HG03159 (cell line): ENCODE measurements around the gene MAPK11.
"Not testable (repeated sequence)": the region's sequence is repeated elsewhere in the genome, so short reads cannot be mapped to it uniquely, and the experiment has no call there.

Experiments
- ATAC-seq: cut with Tn5 transposase; IDR thresholded peaks from one replicate; pipeline ENCODE4 v1.9.1; 2021; ENCODE audit warnings: mild to moderate bottlenecking, moderate library complexity; ENCODE audit not compliant: unreplicated experiment

Gene MAPK11

DNA sequence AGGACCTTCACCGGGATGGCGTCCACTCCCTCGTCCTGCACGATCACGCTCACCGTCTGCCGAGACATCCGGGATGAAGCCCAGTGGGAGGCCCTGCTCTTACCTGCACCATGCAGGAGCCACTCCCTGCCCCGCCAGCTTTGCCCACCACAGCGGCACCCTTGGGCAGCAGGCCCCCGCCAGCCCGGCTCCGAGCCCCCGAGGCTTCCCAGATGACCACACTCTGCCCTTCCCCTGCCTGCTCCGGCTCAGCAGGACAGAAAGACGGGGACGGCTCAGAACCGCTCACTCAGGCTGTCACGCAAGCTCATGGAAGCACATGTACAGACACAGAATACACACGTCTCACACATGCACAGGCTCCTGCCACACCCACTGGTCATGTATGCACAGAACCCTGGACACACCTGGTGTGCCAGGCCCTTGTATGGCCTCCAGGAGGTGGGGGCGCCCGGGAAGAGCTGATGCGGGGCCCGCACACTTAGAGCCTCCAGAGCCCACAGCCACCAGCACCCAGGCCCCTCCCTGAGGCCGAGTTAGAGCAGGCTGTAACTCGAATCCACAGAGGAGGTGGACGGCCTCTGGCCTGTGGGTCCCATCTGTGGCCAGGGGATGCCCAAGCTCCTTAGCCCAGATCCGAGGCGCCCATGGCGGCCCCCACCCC lies 8.9 kb upstream of the MAPK11 start:
- ATAC-seq: no peak

DNA sequence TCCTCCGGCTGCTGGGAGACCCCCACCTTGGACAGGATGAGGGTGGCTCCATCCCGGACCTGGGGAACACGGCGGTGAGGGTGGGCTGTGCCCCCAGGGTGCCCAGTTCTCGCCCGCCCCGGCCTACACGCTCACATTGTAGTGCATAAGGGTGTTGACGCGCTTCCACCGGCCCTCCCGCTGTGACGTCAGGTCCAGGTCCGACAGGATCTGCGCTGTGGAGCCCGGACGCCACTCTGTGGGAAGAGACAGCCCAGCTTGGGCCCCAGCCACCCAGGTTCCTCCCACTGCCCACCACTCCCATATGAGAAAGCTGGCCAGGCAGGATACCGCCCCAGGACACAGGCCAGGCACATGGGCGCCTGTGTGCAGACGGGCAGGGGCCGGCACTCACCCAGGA lies 8.3 kb upstream of the MAPK11 start:
- no peak for ATAC-seq

DNA sequence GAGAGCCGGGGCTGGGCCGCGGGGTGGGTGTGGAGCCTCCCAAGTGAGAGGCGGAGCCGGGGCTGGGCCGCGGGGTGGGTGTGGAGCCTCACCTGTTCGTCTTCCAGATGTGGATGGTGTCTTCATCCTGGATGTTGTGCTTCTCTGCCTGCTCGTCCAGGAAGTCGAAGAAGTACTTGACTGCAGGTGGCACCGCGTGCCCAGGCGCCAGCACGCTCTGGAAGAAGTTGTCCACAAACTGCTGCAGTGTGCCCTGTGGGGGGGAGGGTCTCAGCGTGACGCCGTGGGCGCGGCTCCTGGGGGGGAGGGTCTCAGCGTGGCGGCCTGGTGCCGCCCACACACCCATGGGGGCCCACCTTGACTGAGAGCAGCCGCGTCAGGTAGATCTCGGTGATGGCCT lies 7.6 kb upstream of the MAPK11 start:
- ATAC-seq: no peak

DNA sequence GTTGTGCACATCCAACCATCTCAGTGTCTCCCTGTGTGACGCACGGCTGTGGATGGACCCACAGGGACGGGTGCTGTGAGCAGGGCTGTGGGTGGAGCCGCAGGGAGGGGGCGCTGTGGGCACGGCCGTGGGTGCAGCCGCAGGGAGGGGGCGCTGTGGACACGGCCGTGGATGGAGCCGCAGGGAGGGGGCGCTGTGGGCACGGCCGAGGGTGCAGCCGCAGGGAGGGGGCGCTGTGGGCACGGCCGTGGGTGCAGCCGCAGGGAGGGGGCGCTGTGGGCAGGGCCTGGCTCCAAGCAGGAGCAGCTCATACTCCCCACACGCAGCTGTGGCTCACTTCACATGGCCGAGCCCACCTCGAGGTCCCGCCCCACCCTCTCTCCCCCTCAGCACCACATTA lies 6.0 kb upstream of the MAPK11 start:
- ATAC-seq: no peak

- ATAC-seq: no peak
Measured at GRCh38 chr22:50275181-50276055, 5.2 kb upstream of the MAPK11 start.

- no peak for ATAC-seq
Measured at GRCh38 chr22:50274771-50275170, 4.6 kb upstream of the MAPK11 start.

DNA sequence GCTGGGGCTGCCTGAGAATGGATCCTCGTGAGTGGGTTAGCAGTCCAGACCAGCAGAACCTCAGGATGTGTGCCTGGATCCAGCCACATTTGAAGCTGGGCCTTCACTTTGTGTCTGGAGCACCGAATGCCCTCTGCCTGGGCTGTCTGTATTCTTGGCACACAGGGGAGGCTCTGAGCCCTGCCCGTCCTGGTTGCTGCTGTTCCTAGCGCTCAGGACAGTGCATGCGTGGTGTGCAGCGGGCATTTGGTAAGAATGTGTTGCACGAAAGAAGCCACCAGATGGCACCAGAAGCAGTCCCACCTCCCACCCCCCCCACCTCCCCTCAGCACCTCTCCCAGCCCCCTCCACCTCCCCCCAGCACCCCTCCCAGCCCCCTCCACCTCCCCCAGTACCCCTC lies 4.1 kb upstream of the MAPK11 start:
- no peak for ATAC-seq

GRCh38 chr22:50273781-50274180 lies 3.6 kb upstream of the MAPK11 start:
- not testable (repeated sequence) for ATAC-seq

DNA sequence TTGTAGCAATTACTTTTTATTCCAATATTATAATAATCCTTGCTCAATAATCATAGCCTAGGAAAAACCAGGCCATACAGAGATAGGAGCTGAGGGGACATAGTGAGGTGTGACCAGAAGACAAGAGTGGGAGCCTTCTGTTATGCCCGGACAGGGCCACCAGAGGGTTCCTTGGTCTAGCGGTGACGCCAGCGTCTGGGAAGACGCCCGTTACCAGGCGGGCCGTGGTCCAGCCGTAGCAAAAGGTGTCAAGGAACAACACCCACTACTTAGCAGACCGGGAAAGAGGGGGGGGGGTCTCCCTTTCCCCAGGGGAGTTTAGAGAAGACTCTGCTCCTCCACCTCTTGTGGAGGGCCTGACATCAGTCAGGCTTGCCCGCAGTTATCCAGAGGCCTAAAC lies 3.2 kb upstream of the MAPK11 start:
- not testable (repeated sequence) for ATAC-seq

DNA sequence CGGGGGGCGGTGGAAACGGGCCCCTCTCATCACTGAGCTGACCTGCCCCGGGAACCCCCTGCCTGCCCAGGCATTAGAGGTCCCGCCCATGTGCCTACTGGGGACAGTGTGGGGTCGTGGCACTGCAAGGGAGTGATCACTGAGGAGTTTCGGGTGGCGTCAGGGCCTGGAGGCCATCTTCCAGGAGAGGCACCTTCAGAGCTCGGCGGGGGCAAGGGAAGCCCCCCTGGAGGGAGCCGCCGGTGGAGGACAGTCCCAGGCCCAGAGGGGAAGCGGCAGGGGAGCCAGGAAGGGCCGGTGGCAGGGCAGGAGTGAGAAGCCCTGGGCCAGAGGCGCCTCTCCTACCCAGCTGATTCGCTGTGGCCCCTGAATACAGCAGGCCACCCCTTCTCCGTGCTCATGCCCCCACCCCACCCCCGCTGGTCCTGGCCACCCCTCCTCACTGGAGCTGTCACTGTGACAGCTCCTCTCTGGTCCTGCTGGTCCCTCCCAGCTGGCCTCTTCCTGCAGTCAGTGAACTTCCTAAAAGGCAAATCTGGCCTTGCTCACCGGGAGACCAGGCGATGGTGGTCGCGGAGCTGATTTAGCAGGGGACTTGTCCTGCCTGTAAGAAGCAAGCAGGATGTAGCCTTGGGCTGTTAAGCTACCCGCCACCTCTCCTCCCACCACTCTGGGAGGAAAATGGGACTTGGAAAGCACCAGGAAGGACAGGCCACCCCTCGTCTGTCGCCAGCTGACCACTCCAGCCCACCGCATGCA lies 2.0 kb upstream of the MAPK11 start:
- ATAC-seq: no peak

DNA sequence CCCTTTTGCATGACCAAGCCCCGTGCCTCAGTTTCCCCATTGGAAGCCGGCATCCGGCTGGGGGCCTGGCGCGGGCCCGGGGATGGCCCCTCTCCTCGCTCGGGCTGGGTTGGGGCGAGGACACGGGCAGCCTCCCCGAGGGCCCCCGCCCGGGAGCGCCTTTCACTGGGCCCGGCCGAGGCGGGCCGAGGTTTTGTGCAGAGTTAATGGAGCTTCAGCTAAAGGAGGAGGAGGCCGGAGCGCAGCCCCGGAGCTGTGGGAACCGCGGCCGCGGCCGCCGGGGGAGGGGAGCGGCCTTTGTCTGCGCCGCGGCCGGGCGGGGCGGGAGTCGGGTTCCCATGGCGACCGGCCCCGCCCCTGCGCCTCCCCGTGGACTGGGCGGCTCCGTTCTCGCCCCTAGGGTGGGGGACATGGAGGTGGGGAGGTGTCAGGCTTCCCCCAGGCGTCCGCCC lies 1.4 kb upstream of the MAPK11 start:
- no peak for ATAC-seq

- no peak for ATAC-seq
Measured at GRCh38 chr22:50270666-50271394, 650 bp upstream of the MAPK11 start.

GRCh38 chr22:50269573-50269969 lies 609 bp downstream of the MAPK11 start:
- ATAC-seq: no peak

DNA sequence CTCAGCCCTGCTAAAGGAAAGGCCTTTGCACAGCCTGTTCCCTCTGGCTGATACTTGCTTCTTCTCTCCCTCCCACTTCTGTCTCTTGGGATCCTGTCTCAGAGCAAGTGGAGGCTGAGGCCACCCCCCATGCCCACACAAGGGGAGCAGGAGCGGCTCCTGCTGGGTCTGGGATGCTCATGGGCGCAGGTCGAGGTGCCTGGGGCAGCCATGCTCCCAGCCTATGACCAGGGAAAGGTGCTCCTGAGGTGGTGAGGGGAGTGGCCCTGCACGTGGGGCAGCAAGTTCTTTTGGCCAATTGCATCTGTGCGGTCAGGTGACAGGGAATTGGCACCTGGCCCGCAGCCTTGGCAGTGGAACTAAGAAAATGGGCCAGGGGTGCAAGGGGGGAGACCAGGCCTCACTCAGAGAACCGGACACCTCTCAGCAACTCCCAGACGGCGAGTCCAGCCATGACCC lies 1.5 kb downstream of the MAPK11 start:
- ATAC-seq: no peak

GRCh38 chr22:50267591-50268390 lies 2.4 kb downstream of the MAPK11 start:
- ATAC-seq: no peak

DNA sequence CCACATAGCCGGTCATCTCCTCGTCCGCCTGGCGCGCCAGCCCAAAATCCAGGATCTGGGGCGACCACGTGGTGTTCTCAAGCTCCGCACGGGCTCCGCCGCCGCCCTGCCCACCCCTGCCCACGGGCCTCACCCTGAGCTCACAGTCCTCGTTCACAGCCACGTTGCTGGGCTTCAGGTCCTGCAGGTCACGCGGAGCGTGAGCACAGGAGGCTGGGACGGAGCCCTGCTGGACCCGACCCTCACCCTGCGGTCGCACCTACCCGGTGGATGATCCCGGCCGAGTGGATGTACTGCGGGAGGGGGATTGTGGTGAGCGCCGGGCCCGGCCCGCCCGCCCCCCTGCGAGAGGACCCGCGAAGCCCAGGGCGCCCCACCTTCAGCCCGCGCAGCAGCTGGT lies 3.2 kb downstream of the MAPK11 start:
- no peak for ATAC-seq

- ATAC-seq: no peak
Measured at GRCh38 chr22:50264946-50265669, 5.1 kb downstream of the MAPK11 start.

GRCh38 chr22:50264104-50264745 lies 6.0 kb downstream of the MAPK11 start:
- ATAC-seq: no peak
